Renal cortical epithelial cell (primary cell): ENCODE measurements around the gene UBE2QL1. TPM values are rescaled to one million over a fixed set of nuclear protein-coding genes. Genes with fewer than 3 reads are reported as not detected.

Source experiments
- DNase-seq: peaks from one replicate; pipeline ENCODE4 v3.0.0-alpha.2; 2011; ENCODE audit warnings: low read depth
- total RNA-seq: library from RNA; depleted of rRNA; stranded (reverse); fragments of >200 nt; gene quantifications from 2 replicates; pipeline ENCODE4 v1.2.3, GENCODE V29; 2014

UBE2QL1 gene
- total RNA-seq, 1 donor from 2014 or later = not detected

GRCh38 chr5:6454628-6455053 is 6.0 kb downstream of the UBE2QL1 start:
- no peak for DNase-seq

GRCh38 chr5:6455571-6456200 is 7.0 kb downstream of the UBE2QL1 start:
- no peak for DNase-seq

- DNase-seq = no peak
Observed at GRCh38 chr5:6456766-6457370, 8.2 kb downstream of the UBE2QL1 start.

- no peak for DNase-seq
Observed at GRCh38 chr5:6457592-6457991, 8.9 kb downstream of the UBE2QL1 start.

GRCh38 chr5:6458833-6459232 is 10.2 kb downstream of the UBE2QL1 start:
- DNase-seq = no peak

- no peak for DNase-seq
Observed at GRCh38 chr5:6459896-6460295, 11.2 kb downstream of the UBE2QL1 start.

GRCh38 chr5:6461006-6461405 is 12.3 kb downstream of the UBE2QL1 start:
- DNase-seq = no peak

GRCh38 chr5:6461793-6462650 is 13.4 kb downstream of the UBE2QL1 start:
- DNase-seq = no peak

GRCh38 chr5:6462671-6463070 is 14.0 kb downstream of the UBE2QL1 start:
- DNase-seq = no peak

GRCh38 chr5:6464441-6464840 is 15.8 kb downstream of the UBE2QL1 start:
- DNase-seq = no peak

- no peak for DNase-seq
Observed at GRCh38 chr5:6465831-6466790, 17.5 kb downstream of the UBE2QL1 start.

- no peak for DNase-seq
Observed at GRCh38 chr5:6466975-6467567, 18.4 kb downstream of the UBE2QL1 start.

GRCh38 chr5:6467591-6467990 is 18.9 kb downstream of the UBE2QL1 start:
- DNase-seq = no peak

GRCh38 chr5:6468104-6468503 is 19.4 kb downstream of the UBE2QL1 start:
- DNase-seq = no peak

- DNase-seq = no peak
Observed at GRCh38 chr5:6468870-6469269, 20.2 kb downstream of the UBE2QL1 start.

- DNase-seq = no peak
Observed at GRCh38 chr5:6469836-6470235, 21.2 kb downstream of the UBE2QL1 start.

- no peak for DNase-seq
Observed at GRCh38 chr5:6470672-6471071, 22.0 kb downstream of the UBE2QL1 start.

GRCh38 chr5:6471252-6471651 is 22.6 kb downstream of the UBE2QL1 start:
- no peak for DNase-seq

- DNase-seq = no peak
Observed at GRCh38 chr5:6472792-6473191, 24.1 kb downstream of the UBE2QL1 start.

- DNase-seq = no peak
Observed at GRCh38 chr5:6473284-6473683, 24.6 kb downstream of the UBE2QL1 start.

GRCh38 chr5:6475626-6476312 is 27.1 kb downstream of the UBE2QL1 start:
- no peak for DNase-seq
